ENCODE measurements around the gene SNW1.

GRCh38 chr14:77794357-77794756, 33.4 kb upstream of the SNW1 start:
- no peak for TF ChIP-seq CTCF (IDR thresholded peaks at IDR 0.05; ENCODE audit: poor library complexity, severe bottlenecking)
- TF ChIP-seq POLR2AphosphoS5 (IDR thresholded peaks at IDR 0.05): no peak
- TF ChIP-seq EP300 (conservative IDR thresholded peaks at IDR 0.05; ENCODE audit: poor library complexity, severe bottlenecking): no peak

Measured in neural cell (in vitro differentiated cells).